ENCODE data around the gene PADI4. TPM values are rescaled to one million over a fixed set of nuclear protein-coding genes. Genes with fewer than 3 reads are reported as not detected.

Gene PADI4
- total RNA-seq, 1 experiment from 2014 or later, result not detected

Other genes with a start within 250 kb of the PADI4 start
- gene PADI2, start 188.7 kb upstream of the PADI4 start, total RNA-seq (2014; rRNA removed; shearing (Covaris generic); ENCODE audit: low replicate concordance), result 0.20 TPM in 1 of 2 replicates, not detected in the other
- gene PADI1, start 103.1 kb upstream of the PADI4 start, total RNA-seq (2014; rRNA removed; shearing (Covaris generic); ENCODE audit: low replicate concordance), result 0.03 TPM in 1 of 2 replicates, not detected in the other
- gene PADI3, start 59.1 kb upstream of the PADI4 start, total RNA-seq (2014; rRNA removed; shearing (Covaris generic); ENCODE audit: low replicate concordance), result 0.53 and 7.3 TPM in 2 replicates
- not detected in 2 replicates for gene PADI6, start 64.0 kb downstream of the PADI4 start, total RNA-seq (2014; rRNA removed; shearing (Covaris generic); ENCODE audit: low replicate concordance)
- gene RCC2, start 131.5 kb downstream of the PADI4 start, total RNA-seq (2014; rRNA removed; shearing (Covaris generic); ENCODE audit: low replicate concordance), result 99.2 and 108 TPM in 2 replicates
- gene ARHGEF10L, start 231.5 kb downstream of the PADI4 start, total RNA-seq (2014; rRNA removed; shearing (Covaris generic); ENCODE audit: low replicate concordance), result 7.6 and 15.9 TPM in 2 replicates